Stimulated activated CD4-positive, alpha-beta T cell treated with anti-CD3 and anti-CD28 coated beads, Interleukin-15, amount 100 ng/mL, for 24 hours (primary cell): ENCODE results near the gene CLEC3B.
"Not testable (repeated sequence)": the region's sequence is repeated elsewhere in the genome, so short reads cannot be mapped to it uniquely, and the experiment has no call there.

ENCODE experiments used
- DNase-seq: peaks from one replicate; pipeline ENCODE4 v3.0.0-alpha.2; 2020

CLEC3B gene

DNA sequence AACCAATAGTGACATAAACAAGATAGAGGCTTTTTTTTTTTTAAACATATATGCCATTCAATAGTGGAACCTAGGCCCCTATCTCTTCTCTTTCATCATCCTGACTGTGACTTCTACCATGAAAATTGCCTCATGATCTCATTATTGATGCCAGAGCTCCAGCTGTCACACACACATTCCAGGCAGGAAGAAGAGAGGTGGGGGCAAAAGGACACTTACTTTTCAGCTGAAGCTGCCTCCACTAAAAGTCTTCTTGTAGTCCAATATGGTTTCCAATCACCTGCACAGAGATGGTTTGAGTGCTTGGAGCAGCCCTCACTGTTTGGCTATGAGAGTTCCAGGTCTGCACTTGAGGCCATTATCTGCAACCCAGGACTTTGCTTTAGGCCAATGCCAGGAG lies 45.0 kb downstream of the CLEC3B start:
- DNase-seq, result no peak

DNA sequence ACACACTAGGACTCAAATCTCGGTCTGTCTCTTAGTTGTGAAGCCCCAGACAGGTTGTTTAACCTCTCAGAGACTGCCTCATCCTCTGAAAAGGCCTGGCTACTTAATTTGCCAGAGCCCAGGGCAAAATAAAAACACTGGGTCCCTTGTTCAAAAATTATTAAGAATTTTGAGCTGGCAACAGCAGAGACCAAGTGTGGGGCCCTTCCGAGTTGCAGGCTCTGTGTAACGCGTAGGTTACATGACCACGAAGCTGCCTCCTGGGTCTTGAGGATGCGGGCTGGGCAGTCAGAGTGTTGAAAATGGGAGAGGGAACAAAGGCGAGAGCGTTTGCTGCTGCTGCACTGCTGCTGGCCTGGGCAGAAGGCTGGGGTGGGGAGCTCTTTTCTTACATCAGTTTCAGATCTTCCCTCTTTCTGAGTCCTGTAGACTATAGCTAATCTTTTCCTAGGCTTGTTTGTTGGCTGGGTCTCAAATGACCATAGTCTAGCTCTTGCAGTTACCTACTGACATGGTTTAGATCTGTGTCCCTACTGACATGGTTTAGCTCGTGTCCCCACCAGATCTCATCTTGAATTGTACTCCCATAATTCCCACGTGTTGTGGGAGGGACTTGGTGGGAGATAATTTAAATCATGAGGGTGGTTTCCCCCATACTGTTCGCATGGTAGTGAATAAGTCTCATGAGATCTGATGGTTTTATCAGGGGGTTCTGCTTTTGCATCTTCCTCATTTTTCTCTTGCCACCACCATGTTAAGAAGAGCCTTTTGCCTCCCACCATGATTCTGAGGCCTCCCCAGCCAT lies 49.9 kb downstream of the CLEC3B start:
- no peak for DNase-seq

DNA sequence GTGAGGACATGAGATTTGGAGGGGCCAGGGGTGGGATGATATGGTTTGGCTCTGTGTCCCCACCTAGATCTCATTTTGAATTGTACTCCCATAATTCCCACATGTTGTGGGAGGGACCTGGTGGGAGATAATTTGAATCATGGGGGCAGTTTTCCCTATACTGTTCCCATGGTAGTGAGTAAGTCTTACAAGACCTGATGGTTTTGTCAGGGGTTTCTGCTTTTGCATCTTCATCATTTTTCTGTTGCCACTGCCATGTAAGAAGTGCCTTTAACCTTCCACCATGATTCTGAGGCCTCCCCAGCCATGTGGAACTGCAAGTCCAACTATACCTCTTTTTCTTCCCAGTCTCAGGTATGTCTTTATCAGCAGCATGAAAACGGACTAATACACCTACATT lies 52.2 kb downstream of the CLEC3B start:
- DNase-seq, result not testable (repeated sequence)

- DNase-seq, result no peak
Measured at GRCh38 chr3:45078910-45079522, 52.9 kb downstream of the CLEC3B start.

DNA sequence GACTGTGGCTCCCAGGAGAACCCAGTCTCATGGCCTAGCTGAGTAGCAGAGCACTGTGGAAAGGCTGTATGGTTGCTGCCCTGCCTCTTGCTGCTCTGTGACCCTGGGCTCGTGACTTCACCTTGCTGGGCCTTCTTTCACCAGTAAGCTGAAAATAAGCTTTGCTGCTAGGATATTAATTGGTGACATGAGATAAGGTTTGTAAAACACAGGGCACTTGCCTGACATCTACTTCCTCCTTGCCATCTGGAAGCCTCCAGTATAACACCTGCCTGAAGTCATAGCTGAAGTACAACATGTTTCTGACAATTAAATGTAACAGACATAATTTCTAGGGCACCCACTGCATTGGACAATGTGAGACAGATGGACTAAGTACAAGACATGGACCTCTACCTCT lies 53.6 kb downstream of the CLEC3B start:
- no peak for DNase-seq

- no peak for DNase-seq
Measured at GRCh38 chr3:45080824-45081223, 54.7 kb downstream of the CLEC3B start.

DNA sequence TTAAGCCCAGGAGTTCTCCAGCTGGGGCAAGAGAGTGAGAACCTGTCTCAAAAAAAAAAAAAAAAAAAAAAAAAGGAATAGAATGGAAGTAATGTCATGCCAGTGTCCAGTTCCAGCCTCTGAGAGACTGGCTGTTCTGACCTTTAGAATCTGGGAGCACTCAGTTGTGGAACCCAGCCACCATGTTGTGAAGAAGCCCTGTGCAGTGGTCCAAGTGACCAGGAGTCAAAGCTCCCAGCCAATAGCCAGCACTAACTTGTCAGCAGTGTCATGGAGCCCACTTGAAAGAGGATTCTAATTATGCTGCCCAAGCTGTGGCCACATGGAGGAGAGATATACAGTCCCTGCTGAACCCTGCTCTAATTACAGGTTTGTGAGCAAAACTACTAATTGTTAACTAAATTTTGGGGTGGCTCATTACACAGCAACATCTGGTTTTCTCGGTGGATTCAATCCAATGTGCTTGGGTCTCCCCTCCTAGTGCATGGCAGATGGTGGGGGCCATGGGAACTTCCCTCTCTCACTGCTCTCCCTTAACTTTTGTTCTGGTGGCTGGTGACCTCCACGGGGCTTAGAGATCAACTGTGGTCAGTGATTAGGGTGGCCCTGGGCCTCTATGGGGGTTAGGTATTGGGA lies 55.5 kb downstream of the CLEC3B start:
- DNase-seq, result no peak

DNA sequence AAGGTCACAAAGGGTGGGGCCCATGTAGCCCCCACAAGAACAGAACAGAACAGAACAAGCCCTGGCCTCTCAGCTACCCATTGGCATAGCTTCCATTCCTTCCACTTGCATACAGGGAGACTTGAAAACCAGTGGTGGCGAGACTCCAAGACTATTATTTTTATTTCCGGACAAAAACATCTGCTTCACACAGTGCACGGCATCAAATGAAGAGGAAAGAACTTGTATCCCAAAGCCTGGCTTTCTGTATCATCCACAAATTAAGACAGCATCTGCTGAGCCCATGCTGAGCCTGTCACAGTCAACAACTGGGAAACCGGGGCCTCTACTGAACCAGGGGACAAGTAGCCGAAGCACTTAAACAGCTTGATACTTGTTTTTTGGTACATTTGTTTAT lies 56.0 kb downstream of the CLEC3B start:
- DNase-seq, result no peak

DNA sequence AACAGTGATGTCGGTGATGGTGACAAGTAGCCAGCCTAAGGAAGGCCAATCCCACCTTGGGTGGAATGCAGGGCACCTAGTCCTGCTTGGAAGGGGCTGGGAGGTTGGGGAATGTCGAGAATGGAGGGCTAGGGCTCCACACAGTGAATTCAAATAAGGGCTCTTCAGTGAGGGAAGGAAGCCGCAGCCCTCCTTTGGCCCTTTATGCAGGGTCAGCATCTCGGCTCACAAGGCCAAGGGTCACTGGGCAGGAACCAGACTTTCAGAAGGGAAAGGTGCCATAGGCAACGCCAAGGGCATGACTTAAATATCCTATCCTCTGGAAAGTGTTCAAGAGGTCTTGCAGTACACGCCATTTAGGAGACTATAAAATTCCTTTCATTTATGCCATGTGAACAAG lies 56.9 kb downstream of the CLEC3B start:
- no peak for DNase-seq

DNA sequence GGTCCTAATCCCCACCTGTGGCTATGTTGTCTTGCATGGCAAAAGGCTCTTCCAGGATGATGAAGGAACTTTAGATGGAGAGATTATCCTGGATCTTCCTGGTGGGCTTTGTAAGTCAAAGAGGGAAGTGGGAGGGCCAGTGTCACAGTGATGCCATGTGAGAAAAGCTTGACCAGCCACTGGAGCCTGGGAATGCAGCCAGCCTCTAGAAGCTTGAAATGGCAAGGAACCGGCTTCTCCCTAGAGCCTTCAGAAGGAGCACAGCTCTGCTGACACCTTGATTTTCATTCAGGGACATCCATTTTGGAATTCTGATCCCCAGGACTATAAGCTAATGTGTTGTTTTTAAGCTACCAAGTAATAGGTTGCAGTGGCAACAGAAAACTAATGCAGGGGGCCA lies 58.3 kb downstream of the CLEC3B start:
- no peak for DNase-seq

DNA sequence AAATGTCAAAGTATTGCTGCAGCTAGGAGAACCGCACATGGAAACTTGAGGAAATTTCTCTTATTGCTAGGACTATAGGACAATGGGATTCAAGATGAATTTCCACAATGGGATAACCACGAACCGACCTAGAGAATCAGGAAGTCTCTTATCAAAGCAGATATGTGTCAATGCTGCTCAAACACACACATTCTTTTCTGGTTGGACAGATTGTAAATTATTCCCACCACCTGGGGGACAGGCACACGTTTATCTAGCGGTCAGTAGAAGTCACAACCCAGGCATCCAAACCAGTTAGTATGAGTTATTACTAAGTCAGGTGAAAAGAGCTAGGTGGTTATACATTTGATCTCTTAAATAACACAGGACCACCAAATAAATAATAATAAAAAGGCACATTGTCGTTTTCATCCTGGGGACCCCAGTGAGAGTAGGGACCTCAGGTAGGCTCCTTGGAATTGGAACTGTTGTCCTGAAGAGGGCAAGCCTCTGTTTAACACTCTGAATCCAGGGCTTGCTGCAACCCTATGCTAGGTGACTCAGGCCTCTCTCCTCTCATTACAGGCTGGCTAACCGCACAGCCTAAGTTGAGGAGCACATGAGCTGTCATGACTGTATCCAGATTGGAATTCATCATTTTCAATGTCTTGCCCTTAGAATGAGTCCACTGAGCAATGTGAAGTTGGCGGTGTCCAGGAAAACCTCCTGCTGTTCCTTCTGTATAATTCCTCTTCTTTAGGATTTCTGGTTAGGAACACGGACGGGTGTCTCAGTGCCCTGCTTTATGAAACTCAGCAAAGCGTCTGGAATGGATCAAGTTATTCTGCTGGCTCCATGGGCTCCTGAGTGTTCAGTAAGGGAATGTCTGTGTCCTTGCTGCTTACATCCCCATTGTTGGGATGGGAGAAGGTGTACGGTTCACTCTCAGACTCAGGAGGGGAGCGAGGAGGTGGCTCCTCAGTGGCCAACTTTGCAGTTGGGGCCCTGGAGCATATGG lies 59.0 kb downstream of the CLEC3B start:
- no peak for DNase-seq
